Esophagus squamous epithelium (tissue), 5 donors: Measurements from ENCODE around the gene DMKN. TPM values are rescaled to one million over a fixed set of nuclear protein-coding genes. Genes with fewer than 3 reads are reported as not detected.

Source experiments
- DNase-seq: peaks from one replicate; lab custom pipeline; 2025; lab: John Stamatoyannopoulos, UW
- H3K27ac ChIP-seq, 4 donors: fragments of 200-600 bp; sonication (generic); one replicate each; pipeline ENCODE4 v1.5.1; 2016 to 2019; ENCODE audit warnings: mild to moderate bottlenecking in 1 of 4
- H3K27me3 ChIP-seq, 4 donors: fragments of 200-600 bp; sonication (generic); 1 replicate in 3 of 4; 2 replicates in 1 of 4; pipeline versions ENCODE4 v1.5.1 to v1.6.0; 2017 to 2021; ENCODE audit warnings: antibody characterized with exemption in 1 of 4
- H3K36me3 ChIP-seq, 3 donors: fragments of 200-600 bp; sonication (generic); one replicate each; pipeline ENCODE4 v1.5.1; 2016 to 2019
- H3K4me1 ChIP-seq, 3 donors: fragments of 200-600 bp; sonication (generic); one replicate each; pipeline ENCODE4 v1.5.1; 2017 to 2019
- H3K4me3 ChIP-seq, 4 donors: fragments of 200-600 bp; sonication (generic); 1 replicate in 3 of 4; 2 replicates in 1 of 4; pipeline ENCODE4 v1.5.1; 2016 to 2019; ENCODE audit warnings: mild to moderate bottlenecking in 2 of 4, moderate library complexity in 1 of 4
- H3K9me3 ChIP-seq, 3 donors: fragments of 200-600 bp; sonication (generic); one replicate each; pipeline ENCODE4 v1.5.1; 2016 to 2019
- POLR2A ChIP-seq, 4 donors: fragments of 450-650 bp; IDR thresholded peaks; one replicate each; pipeline ENCODE4 v1.6.1; 2017; ENCODE audit warnings: antibody characterized with exemption in 4 of 4, mild to moderate bottlenecking in 4 of 4, moderate library complexity in 3 of 4
- WGBS, 2 donors: methylation state at CpG; one replicate each; pipeline ENCODE4 v1.1.5; 2018; 5-methylcytosine and 5-hydroxymethylcytosine counted together
- intact Hi-C: fragments of 100-400 bp; cut with DNase I; formaldehyde crosslinking; loops from one replicate; pipeline ENCODE4 v1.15.0; 2022
- total RNA-seq, 4 donors: library from RNA; depleted of rRNA; stranded (reverse); fragments of >200 nt; gene quantifications; one replicate each; pipeline ENCODE4 v1.1.0, GENCODE V29; 2016
- TF ChIP-seq, protein P1 (sequence below), 6 experiments: fragments of 450-650 bp in 4 of 6; fragments of 200-600 bp in 2 of 6; sonication (generic) in 2 of 6; IDR thresholded peaks; one replicate each; pipeline ENCODE4 v1.5.1; 2016 to 2019; ENCODE audit warnings: antibody characterized with exemption in 6 of 6, mild to moderate bottlenecking in 4 of 6, moderate library complexity in 4 of 6
- donor health status: DM: yes; HTN: yes; CAD: no.

DMKN gene
- total RNA-seq, 4 donors from 2014 or later, result 81.6 to 449 (median 257) TPM

DNA sequence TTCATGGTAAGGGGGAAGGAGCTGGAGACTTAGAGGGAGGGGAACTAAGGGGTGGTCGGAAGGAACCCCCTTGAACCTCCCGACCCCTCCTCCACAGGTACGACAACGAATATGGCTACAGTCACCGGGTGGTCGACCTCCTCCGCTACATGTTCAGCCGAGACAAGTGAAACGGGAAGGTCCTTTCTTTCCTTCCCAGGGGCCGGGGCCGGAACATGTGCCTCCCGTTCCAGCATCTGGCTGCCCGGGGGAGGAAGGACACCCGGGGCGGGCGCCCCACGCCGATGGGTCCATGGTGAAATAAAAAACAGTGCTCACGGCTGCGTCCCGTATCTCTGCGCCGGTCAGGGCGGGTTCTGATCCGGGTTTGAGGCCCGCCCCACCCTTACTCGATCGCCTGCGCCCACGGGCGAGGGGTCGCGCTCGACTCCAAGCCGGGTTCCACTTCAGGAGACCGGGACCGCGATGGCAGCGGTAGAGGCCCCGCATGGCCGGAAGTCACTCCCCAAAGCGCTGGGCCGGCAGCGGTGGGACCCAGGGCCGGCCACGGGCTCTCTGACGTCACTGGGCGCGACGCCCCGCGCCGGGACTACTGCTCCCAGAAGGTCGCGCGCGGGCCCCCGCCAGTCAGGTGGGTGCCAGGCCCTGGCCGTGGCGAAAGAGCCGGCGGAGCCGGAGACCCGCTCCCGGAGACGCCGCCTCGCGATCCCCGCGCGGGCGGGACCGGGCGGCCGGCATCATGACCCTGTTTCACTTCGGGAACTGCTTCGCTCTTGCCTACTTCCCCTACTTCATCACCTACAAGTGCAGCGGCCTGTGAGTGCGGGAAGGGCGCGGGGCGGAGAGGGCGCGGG, 31.8 kb upstream of the DMKN start, which contains the start of gene TMEM147:
TSS of gene TMEM147 (plus strand) at position 626 of the 854 bp plus-strand sequence. CDS start at position 740, 114 bp downstream.
- Histone ChIP-seq H3K4me3 (peak within 1 kb of the TSS; percentile 63 to 88 (median 82)), H3K36me3 (peaks cover 0 to 39% (median 0%) of the 10 kb centered on the region in 3 donors), H3K9me3 (no peaks in the 10 kb centered on the region), H3K27ac (peak within 1 kb of the TSS; percentile 85 to 92 (median 86)), H3K27me3 (no peaks in the 10 kb centered on the region), H3K4me1 (peaks cover 18 to 47% (median 19%) of the 10 kb centered on the region in 3 donors)
- WGBS, 2 donors, result 0 to 1% methylated on average over 3 to 22 of the region's 85 CpGs
- intact Hi-C loops, result loop anchor here (10.0 kb wide), 1 partner anchor 170 kb away; the partner anchor contains the start of gene KMT2B
- peak in 2 of 4 donors; percentile 57 to 66 for TF ChIP-seq POLR2A (IDR thresholded peaks at IDR 0.05)
- TF ChIP-seq, protein P1, sequence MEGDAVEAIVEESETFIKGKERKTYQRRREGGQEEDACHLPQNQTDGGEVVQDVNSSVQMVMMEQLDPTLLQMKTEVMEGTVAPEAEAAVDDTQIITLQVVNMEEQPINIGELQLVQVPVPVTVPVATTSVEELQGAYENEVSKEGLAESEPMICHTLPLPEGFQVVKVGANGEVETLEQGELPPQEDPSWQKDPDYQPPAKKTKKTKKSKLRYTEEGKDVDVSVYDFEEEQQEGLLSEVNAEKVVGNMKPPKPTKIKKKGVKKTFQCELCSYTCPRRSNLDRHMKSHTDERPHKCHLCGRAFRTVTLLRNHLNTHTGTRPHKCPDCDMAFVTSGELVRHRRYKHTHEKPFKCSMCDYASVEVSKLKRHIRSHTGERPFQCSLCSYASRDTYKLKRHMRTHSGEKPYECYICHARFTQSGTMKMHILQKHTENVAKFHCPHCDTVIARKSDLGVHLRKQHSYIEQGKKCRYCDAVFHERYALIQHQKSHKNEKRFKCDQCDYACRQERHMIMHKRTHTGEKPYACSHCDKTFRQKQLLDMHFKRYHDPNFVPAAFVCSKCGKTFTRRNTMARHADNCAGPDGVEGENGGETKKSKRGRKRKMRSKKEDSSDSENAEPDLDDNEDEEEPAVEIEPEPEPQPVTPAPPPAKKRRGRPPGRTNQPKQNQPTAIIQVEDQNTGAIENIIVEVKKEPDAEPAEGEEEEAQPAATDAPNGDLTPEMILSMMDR (IDR thresholded peaks at IDR 0.05), result peak in 2 of 6 experiments; percentile 18 to 21
- peak; percentile 44 for DNase-seq

DNA sequence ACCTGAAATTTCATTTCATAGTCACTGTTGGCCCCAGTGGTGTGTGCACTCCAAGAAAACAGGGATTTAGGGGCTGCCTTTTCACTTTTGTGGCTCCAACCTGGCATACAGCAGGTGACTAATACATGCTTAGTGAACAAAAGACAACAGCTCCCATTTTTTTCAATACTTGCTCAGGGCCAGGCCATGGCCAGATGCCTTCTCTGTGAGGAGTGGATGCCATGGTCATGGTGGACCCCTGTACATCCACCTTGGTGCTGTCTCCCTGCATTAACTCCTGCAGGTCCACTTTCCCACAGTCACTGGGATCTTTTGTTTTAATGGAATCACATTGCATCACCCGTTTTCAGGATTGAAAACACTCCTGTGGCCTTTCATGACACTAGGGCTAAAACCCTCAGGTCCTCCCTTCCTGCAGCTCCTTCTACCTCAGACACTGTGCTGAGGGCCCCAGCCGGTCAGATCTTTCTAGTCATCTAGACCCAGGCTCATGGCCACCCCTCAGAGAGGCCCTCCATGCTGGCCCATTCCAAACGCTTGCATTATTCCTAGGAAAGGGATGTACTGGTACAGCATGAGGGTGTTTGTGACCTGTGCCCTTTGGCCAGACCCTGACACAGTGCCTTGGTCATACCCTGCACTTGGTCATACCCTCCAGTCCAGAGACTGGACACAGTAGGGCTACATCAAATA, 30.8 kb upstream of the DMKN start:
- intact Hi-C loops, result loop anchor here (10.0 kb wide), 1 partner anchor 171 kb away; the partner anchor contains the start of gene KMT2B

DNA sequence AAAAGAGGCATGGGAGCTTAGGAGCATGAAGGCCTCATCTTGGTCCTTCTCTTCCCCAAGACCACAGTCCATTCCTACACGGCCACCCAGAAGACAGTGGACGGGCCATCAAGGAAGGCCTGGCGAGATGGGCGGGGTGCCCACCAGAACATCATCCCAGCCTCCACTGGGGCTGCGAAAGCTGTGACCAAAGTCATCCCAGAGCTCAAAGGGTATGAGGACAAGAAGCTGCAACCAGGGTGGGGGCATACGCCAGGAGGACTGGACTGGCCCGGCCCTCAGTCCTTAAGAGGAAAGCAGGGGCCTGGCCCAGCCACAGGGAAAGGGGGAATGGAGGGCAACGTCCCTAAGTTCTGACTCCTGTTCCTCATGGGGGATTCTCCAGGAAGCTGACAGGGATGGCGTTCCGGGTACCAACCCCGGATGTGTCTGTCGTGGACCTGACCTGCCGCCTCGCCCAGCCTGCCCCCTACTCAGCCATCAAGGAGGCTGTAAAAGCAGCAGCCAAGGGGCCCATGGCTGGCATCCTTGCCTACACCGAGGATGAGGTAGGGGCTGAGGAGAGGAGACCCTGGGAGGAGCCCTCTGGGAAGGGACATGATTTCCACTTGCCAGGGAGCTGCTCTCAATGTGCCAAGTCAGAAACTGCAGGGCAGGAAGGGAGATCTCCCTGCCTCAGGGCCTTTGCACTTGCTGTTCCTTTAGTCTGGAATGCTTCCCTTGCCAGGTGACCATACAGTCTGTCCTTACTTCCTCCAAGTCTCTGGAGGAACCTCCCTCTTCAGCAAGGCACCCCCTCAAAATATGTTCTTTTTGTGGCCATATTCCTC, 30.0 kb upstream of the DMKN start:
- intact Hi-C loops, result loop anchor here (10.0 kb wide), 1 partner anchor 171 kb away; the partner anchor contains the start of gene KMT2B
- no peak for DNase-seq
- 60 to 96% methylated on average over 1 to 7 of the region's 15 CpGs for WGBS, 2 donors

More for the DNA sequence above, 30.8 kb upstream of the DMKN start:
- peak overlapping the region; percentile 85 to 92 (median 86) for H3K27ac ChIP-seq
- H3K9me3 ChIP-seq, result no peaks in the 10 kb centered on the region
- H3K27me3 ChIP-seq, result no peaks in the 10 kb centered on the region
- TF ChIP-seq POLR2A (IDR thresholded peaks at IDR 0.05), result no peak
- TF ChIP-seq, protein P1 (IDR thresholded peaks at IDR 0.05), result no peak
- H3K36me3 ChIP-seq, result peaks cover 0 to 34% (median 0%) of the 10 kb centered on the region in 3 donors
- DNase-seq, result no peak
- peak overlapping the region; percentile 63 to 88 (median 82) for H3K4me3 ChIP-seq
- peaks cover 18 to 45% (median 19%) of the 10 kb centered on the region in 3 donors for H3K4me1 ChIP-seq
- WGBS, 2 donors, result 86 to 90% methylated on average over 3 of the region's 3 CpGs

DNA sequence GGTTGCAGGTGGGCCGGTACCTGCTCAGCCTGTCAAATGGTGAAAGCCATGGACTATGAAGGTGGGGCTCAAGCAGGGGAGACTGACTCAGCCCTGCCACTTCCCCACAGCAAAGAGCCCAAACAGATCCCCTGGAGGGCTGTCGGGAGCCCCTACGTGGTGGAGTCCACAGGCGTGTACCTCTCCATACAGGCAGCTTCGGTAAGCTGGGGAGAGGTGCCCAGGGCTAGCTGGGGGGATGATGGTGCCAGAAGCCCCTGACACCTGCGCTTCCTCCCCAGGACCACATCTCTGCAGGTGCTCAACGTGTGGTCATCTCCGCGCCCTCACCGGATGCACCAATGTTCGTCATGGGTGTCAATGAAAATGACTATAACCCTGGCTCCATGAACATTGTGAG, 28.8 kb upstream of the DMKN start:
- Histone ChIP-seq H3K27me3 (no peaks in the 10 kb centered on the region), H3K9me3 (no peaks in the 10 kb centered on the region), H3K4me3 (no peak overlapping the region), H3K27ac (no peak overlapping the region), H3K4me1 (peaks cover 18 to 27% (median 19%) of the 10 kb centered on the region in 3 donors), H3K36me3 (peaks cover 0 to 19% (median 0%) of the 10 kb centered on the region in 3 donors)
- WGBS, 2 donors, result 90 to 93% methylated on average over 5 to 9 of the region's 11 CpGs
- TF ChIP-seq POLR2A (IDR thresholded peaks at IDR 0.05), result no peak
- TF ChIP-seq, protein P1 (IDR thresholded peaks at IDR 0.05), result no peak
- intact Hi-C loops, result loop anchor here (10.0 kb wide), 1 partner anchor 173 kb away; the partner anchor contains the start of gene KMT2B
- DNase-seq, result no peak

More for the DNA sequence above, 30.0 kb upstream of the DMKN start:
- Histone ChIP-seq H3K27me3 (no peaks in the 10 kb centered on the region), H3K4me1 (peaks cover 18 to 38% (median 19%) of the 10 kb centered on the region in 3 donors), H3K27ac (no peak overlapping the region), H3K9me3 (no peaks in the 10 kb centered on the region), H3K36me3 (peaks cover 0 to 32% (median 0%) of the 10 kb centered on the region in 3 donors), H3K4me3 (no peak overlapping the region)
- no peak for TF ChIP-seq POLR2A (IDR thresholded peaks at IDR 0.05)
- TF ChIP-seq, protein P1 (IDR thresholded peaks at IDR 0.05), result no peak
